UCSD-AML1 (cell line): ENCODE results near the gene ADAMTS12.
"Not testable (repeated sequence)": the region's sequence is repeated elsewhere in the genome, so short reads cannot be mapped to it uniquely, and the experiment has no call there.

ENCODE experiments used
- DNase-seq: peaks from one replicate; lab custom pipeline; 2025; ENCODE audit not compliant: unreplicated experiment; lab: John Stamatoyannopoulos, UW

ADAMTS12 gene

GRCh38 chr5:33538201-33538600 is 353.6 kb downstream of the ADAMTS12 start:
- no peak for DNase-seq

GRCh38 chr5:33537240-33537639 is 354.6 kb downstream of the ADAMTS12 start:
- DNase-seq = no peak

GRCh38 chr5:33536802-33537201 is 355.0 kb downstream of the ADAMTS12 start:
- no peak for DNase-seq

- DNase-seq = no peak
These were observed 360.0 kb downstream of the ADAMTS12 start for GRCh38 chr5:33531824-33532223.

GRCh38 chr5:33531037-33531298 is 360.8 kb downstream of the ADAMTS12 start:
- DNase-seq = no peak

GRCh38 chr5:33530183-33531036 is 361.4 kb downstream of the ADAMTS12 start:
- DNase-seq = no peak

- DNase-seq = no peak
These were observed 364.1 kb downstream of the ADAMTS12 start for GRCh38 chr5:33527696-33528095.

- no peak for DNase-seq
These were observed 365.0 kb downstream of the ADAMTS12 start for GRCh38 chr5:33526755-33527154.

- no peak for DNase-seq
These were observed 367.3 kb downstream of the ADAMTS12 start for GRCh38 chr5:33524476-33524875.

- DNase-seq = no peak
These were observed 368.5 kb downstream of the ADAMTS12 start for GRCh38 chr5:33523208-33523771.

- no peak for DNase-seq
These were observed 375.4 kb downstream of the ADAMTS12 start for GRCh38 chr5:33516421-33516820.

- not testable (repeated sequence) for DNase-seq
These were observed 376.4 kb downstream of the ADAMTS12 start for GRCh38 chr5:33515366-33515765.

GRCh38 chr5:33513462-33514185 is 378.2 kb downstream of the ADAMTS12 start:
- no peak for DNase-seq

GRCh38 chr5:33509036-33509435 is 382.8 kb downstream of the ADAMTS12 start:
- DNase-seq = no peak

- DNase-seq = no peak
These were observed 384.4 kb downstream of the ADAMTS12 start for GRCh38 chr5:33507426-33507825.

- DNase-seq = no peak
These were observed 387.2 kb downstream of the ADAMTS12 start for GRCh38 chr5:33504570-33504969.

- no peak for DNase-seq
These were observed 389.9 kb downstream of the ADAMTS12 start for GRCh38 chr5:33501899-33502298.

- DNase-seq = no peak
These were observed 390.5 kb downstream of the ADAMTS12 start for GRCh38 chr5:33501260-33501659.

GRCh38 chr5:33494466-33494865 is 397.3 kb downstream of the ADAMTS12 start:
- DNase-seq = no peak

- no peak for DNase-seq
These were observed 399.8 kb downstream of the ADAMTS12 start for GRCh38 chr5:33491941-33492340.

- no peak for DNase-seq
These were observed 401.6 kb downstream of the ADAMTS12 start for GRCh38 chr5:33490071-33490665.
